G401.6 (cell line): Measurements from ENCODE around the gene ADARB1.

Source experiments
- FAIRE-seq: peaks from 2 replicates; lab custom pipeline; 2012; peaks lifted over from hg19 to GRCh38; lab: Jason Lieb, UNC

Gene ADARB1

GRCh38 chr21:45253633-45254459, 179.5 kb downstream of the ADARB1 start:
- no peak for FAIRE-seq

GRCh38 chr21:45254460-45254930, 180.1 kb downstream of the ADARB1 start:
- no peak for FAIRE-seq

- FAIRE-seq, result no peak
Observed at GRCh38 chr21:45255381-45256020, 181.1 kb downstream of the ADARB1 start.

- no peak for FAIRE-seq
Observed at GRCh38 chr21:45256021-45256911, 181.9 kb downstream of the ADARB1 start.

- FAIRE-seq, result no peak
Observed at GRCh38 chr21:45256912-45257672, 182.7 kb downstream of the ADARB1 start.

- FAIRE-seq, result no peak
Observed at GRCh38 chr21:45257673-45258341, 183.4 kb downstream of the ADARB1 start.

GRCh38 chr21:45258466-45258865, 184.1 kb downstream of the ADARB1 start:
- no peak for FAIRE-seq

- no peak for FAIRE-seq
Observed at GRCh38 chr21:45259206-45259840, 184.9 kb downstream of the ADARB1 start.

GRCh38 chr21:45260191-45260825, 185.9 kb downstream of the ADARB1 start:
- FAIRE-seq, result no peak

GRCh38 chr21:45261093-45261492, 186.7 kb downstream of the ADARB1 start:
- no peak for FAIRE-seq

GRCh38 chr21:45262041-45262581, 187.7 kb downstream of the ADARB1 start:
- FAIRE-seq, result no peak

- no peak for FAIRE-seq
Observed at GRCh38 chr21:45262616-45263015, 188.2 kb downstream of the ADARB1 start.

- FAIRE-seq, result no peak
Observed at GRCh38 chr21:45263534-45263933, 189.2 kb downstream of the ADARB1 start.

GRCh38 chr21:45264146-45264911, 189.9 kb downstream of the ADARB1 start:
- FAIRE-seq, result no peak

- no peak for FAIRE-seq
Observed at GRCh38 chr21:45264912-45265515, 190.6 kb downstream of the ADARB1 start.

- no peak for FAIRE-seq
Observed at GRCh38 chr21:45265721-45266517, 191.5 kb downstream of the ADARB1 start.

GRCh38 chr21:45266518-45267389, 192.4 kb downstream of the ADARB1 start:
- no peak for FAIRE-seq
